GM23338 (cell line): ENCODE results near the gene PITPNC1. TPM values are rescaled to one million over a fixed set of nuclear protein-coding genes. Genes with fewer than 3 reads are reported as not detected.

Experiments used
- ATAC-seq: fragments of 200-7000 bp; cut with Tn5 transposase; 3 replicates; pipeline ENCODE4 v1.9.1; 2020
- DNase-seq: peaks from one replicate; pipeline ENCODE4 v3.0.0-alpha.2; 2015; ENCODE audit warnings: low spot score
- H2AFZ ChIP-seq: fragments of 200-600 bp; sonication (generic); 2 replicates; pipeline ENCODE4 v1.8.0; 2016; ENCODE audit warnings: antibody characterized with exemption, mild to moderate bottlenecking, moderate library complexity
- H3F3A ChIP-seq: fragments of 200-600 bp; sonication (generic); replicated peaks from 2 replicates; pipeline ENCODE4 v1.8.0; 2017; ENCODE audit warnings: antibody characterized with exemption, mixed run types, low read depth
- H3K27ac ChIP-seq: fragments of 200-600 bp; sonication (generic); 2 replicates; pipeline ENCODE4 v1.6.1; 2016; ENCODE audit warnings: low read depth
- H3K27me3 ChIP-seq: fragments of 200-600 bp; sonication (generic); 2 replicates; pipeline ENCODE4 v1.8.0; 2016; ENCODE audit warnings: mild to moderate bottlenecking, mixed run types, moderate library complexity; ENCODE audit not compliant: insufficient read depth
- H3K36me3 ChIP-seq: fragments of 200-600 bp; sonication (generic); 2 replicates; pipeline ENCODE4 v1.8.0; 2016; ENCODE audit warnings: mild to moderate bottlenecking; ENCODE audit not compliant: insufficient read depth
- H3K4me1 ChIP-seq: fragments of 200-600 bp; sonication (generic); 2 replicates; pipeline ENCODE4 v1.8.0; 2016; ENCODE audit warnings: mild to moderate bottlenecking, moderate library complexity; ENCODE audit not compliant: insufficient read depth
- H3K4me2 ChIP-seq: fragments of 200-600 bp; sonication (generic); 2 replicates; pipeline ENCODE4 v1.7.1; 2017; ENCODE audit warnings: mixed run types
- H3K4me3 ChIP-seq: fragments of 200-600 bp; sonication (generic); 2 replicates; pipeline ENCODE4 v1.6.1; 2016; ENCODE audit warnings: mixed run types
- H3K79me2 ChIP-seq: fragments of 200-600 bp; sonication (generic); replicated peaks from 2 replicates; pipeline ENCODE4 v1.8.0; 2017; ENCODE audit warnings: mild to moderate bottlenecking; ENCODE audit not compliant: insufficient read depth
- H3K9me2 ChIP-seq: fragments of 200-600 bp; sonication (generic); 2 replicates; pipeline ENCODE4 v1.8.0; 2017; ENCODE audit not compliant: insufficient read depth
- H4K20me1 ChIP-seq: fragments of 200-600 bp; sonication (generic); replicated peaks from 2 replicates; pipeline ENCODE4 v1.8.0; 2017; ENCODE audit warnings: mild to moderate bottlenecking; ENCODE audit not compliant: insufficient read depth
- H3K27ac Mint-ChIP-seq: 2 replicates; pipeline ENCODE4 v1.8.0; 2020; ENCODE audit warnings: inconsistent platforms, mild to moderate bottlenecking, moderate library complexity, mixed read lengths
- H3K27me3 Mint-ChIP-seq: 3 replicates; pipeline ENCODE4 v1.8.0; 2022; ENCODE audit warnings: low read depth, mild to moderate bottlenecking, moderate library complexity, mixed read lengths, inconsistent platforms; ENCODE audit not compliant: insufficient read depth, poor library complexity
- H3K36me3 Mint-ChIP-seq: 3 replicates; pipeline ENCODE4 v1.8.0; 2021; ENCODE audit warnings: low read depth, mild to moderate bottlenecking, inconsistent platforms, moderate library complexity, mixed read lengths
- H3K4me1 Mint-ChIP-seq: 3 replicates; pipeline ENCODE4 v1.8.0; 2020; ENCODE audit warnings: mild to moderate bottlenecking, inconsistent platforms, mixed read lengths
- H3K4me3 Mint-ChIP-seq: 3 replicates; pipeline ENCODE4 v1.8.0; 2021; ENCODE audit warnings: moderate library complexity, mild to moderate bottlenecking, inconsistent platforms, mixed read lengths
- H3K9me3 Mint-ChIP-seq: 3 replicates; pipeline ENCODE4 v1.8.0; 2020; ENCODE audit warnings: moderate library complexity, mild to moderate bottlenecking, inconsistent platforms, mixed read lengths
- CREB1 ChIP-seq: fragments of 250-450 bp; sonication (Bioruptor Pico); IDR thresholded peaks from 2 replicates; pipeline ENCODE4 v1.5.0; 2020; ENCODE audit warnings: low read depth, mild to moderate bottlenecking, moderate library complexity
- EZH2 ChIP-seq: fragments of 200-600 bp; sonication (generic); IDR thresholded peaks from one replicate; pipeline ENCODE4 v1.8.0; 2017; ENCODE audit warnings: antibody characterized with exemption, mild to moderate bottlenecking, low read depth; ENCODE audit not compliant: unreplicated experiment
- EZH2phosphoT487 ChIP-seq: fragments of 200-600 bp; sonication (generic); IDR thresholded peaks from one replicate; pipeline ENCODE4 v1.8.1; 2018; ENCODE audit warnings: antibody characterized with exemption; ENCODE audit not compliant: unreplicated experiment
- JUNB ChIP-seq: IDR thresholded peaks from one replicate; pipeline ENCODE4 v1.6.1; 2016; ENCODE audit warnings: antibody characterized with exemption; ENCODE audit not compliant: unreplicated experiment
- NANOG ChIP-seq: IDR thresholded peaks from 2 replicates; pipeline ENCODE4 v1.6.1; 2016; ENCODE audit warnings: antibody characterized with exemption, borderline replicate concordance
- POLR2AphosphoS5 ChIP-seq: IDR thresholded peaks from 2 replicates; pipeline ENCODE4 v1.6.1; 2016; ENCODE audit warnings: antibody characterized with exemption, low read depth
- STAT1 ChIP-seq: IDR thresholded peaks from one replicate; pipeline ENCODE4 v1.6.1; 2016; ENCODE audit warnings: antibody characterized with exemption; ENCODE audit not compliant: unreplicated experiment
- ZNF114 ChIP-seq: fragments of 250-450 bp; sonication (Bioruptor Pico); IDR thresholded peaks from 2 replicates; pipeline ENCODE4 v1.5.0; 2020; ENCODE audit warnings: mild to moderate bottlenecking, moderate library complexity
- ZNF331 ChIP-seq: fragments of 250-450 bp; sonication (Bioruptor Pico); IDR thresholded peaks from 2 replicates; pipeline ENCODE4 v1.5.0; 2020; ENCODE audit warnings: low read depth, mild to moderate bottlenecking, moderate library complexity
- polyA plus RNA-seq: library from polyadenylated mRNA; unstranded; fragments of >200 nt; fragmentation: Nextera tagmentation; extraction: Ambion mirVana; gene quantifications from 2 replicates; pipeline ENCODE4 v1.2.1, GENCODE V29; 2016
- total RNA-seq: library from RNA; depleted of rRNA; stranded (reverse); fragments of >200 nt; shearing (Covaris generic); gene quantifications from 2 replicates; pipeline ENCODE4 v1.2.3, GENCODE V29; 2014
- TF ChIP-seq, protein P1 (sequence below): IDR thresholded peaks from 2 replicates; pipeline ENCODE4 v1.6.1; 2016; ENCODE audit warnings: antibody characterized with exemption
- TF ChIP-seq, protein P2 (sequence below): fragments of 250-450 bp; sonication (Bioruptor Pico); IDR thresholded peaks from 2 replicates; pipeline ENCODE4 v1.5.0; 2020; ENCODE audit warnings: mild to moderate bottlenecking, moderate library complexity
- TF ChIP-seq, protein P3 (sequence below): IDR thresholded peaks from one replicate; pipeline ENCODE4 v1.6.1; 2018; ENCODE audit warnings: antibody characterized with exemption; ENCODE audit not compliant: unreplicated experiment
- TF ChIP-seq, protein P4 (sequence below), 2 experiments: fragments of 200-600 bp in 1 of 2; sonication (generic) in 1 of 2; conservative IDR thresholded peaks; 2 replicates each; pipeline versions ENCODE4 v1.5.1 to v1.6.1; 2016 to 2017; ENCODE audit warnings: antibody characterized with exemption in 2 of 2, low read depth in 2 of 2, mild to moderate bottlenecking in 2 of 2, moderate library complexity in 1 of 2

PITPNC1 gene
- total and polyA plus RNA-seq, 2 experiments from 2014 or later, result 23.0 to 32.6 TPM

DNA sequence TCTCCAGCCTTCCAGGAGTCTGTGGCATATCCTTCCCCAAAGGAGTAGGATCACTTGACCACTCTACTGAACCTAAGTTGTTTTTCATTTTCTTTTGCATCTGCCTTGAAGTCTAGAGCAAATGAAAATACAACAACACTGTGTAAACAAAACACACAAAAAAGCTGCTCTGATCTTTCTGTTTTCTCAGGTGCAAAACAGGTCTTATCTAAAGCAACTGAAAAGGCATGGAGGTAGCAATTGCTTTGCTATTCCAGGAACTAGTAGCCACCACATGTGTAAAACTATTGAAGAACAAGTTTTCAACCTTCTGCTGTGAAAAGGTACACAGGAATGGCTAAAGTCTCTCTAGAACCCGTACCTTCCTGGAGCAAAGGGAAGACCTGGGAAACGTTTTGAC lies 127.1 kb downstream of the PITPNC1 start:
- TF ChIP-seq EZH2phosphoT487 (no peak), NANOG (no peak), ZNF331 (CRISPR knock-in tag) (no peak), CREB1 (CRISPR knock-in tag) (no peak), STAT1 (no peak), ZNF114 (no peak), POLR2AphosphoS5 (no peak), JUNB (no peak), EZH2 (no peak)
- TF ChIP-seq, protein P1, sequence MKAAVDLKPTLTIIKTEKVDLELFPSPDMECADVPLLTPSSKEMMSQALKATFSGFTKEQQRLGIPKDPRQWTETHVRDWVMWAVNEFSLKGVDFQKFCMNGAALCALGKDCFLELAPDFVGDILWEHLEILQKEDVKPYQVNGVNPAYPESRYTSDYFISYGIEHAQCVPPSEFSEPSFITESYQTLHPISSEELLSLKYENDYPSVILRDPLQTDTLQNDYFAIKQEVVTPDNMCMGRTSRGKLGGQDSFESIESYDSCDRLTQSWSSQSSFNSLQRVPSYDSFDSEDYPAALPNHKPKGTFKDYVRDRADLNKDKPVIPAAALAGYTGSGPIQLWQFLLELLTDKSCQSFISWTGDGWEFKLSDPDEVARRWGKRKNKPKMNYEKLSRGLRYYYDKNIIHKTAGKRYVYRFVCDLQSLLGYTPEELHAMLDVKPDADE, result no peak
- TF ChIP-seq, protein P2, sequence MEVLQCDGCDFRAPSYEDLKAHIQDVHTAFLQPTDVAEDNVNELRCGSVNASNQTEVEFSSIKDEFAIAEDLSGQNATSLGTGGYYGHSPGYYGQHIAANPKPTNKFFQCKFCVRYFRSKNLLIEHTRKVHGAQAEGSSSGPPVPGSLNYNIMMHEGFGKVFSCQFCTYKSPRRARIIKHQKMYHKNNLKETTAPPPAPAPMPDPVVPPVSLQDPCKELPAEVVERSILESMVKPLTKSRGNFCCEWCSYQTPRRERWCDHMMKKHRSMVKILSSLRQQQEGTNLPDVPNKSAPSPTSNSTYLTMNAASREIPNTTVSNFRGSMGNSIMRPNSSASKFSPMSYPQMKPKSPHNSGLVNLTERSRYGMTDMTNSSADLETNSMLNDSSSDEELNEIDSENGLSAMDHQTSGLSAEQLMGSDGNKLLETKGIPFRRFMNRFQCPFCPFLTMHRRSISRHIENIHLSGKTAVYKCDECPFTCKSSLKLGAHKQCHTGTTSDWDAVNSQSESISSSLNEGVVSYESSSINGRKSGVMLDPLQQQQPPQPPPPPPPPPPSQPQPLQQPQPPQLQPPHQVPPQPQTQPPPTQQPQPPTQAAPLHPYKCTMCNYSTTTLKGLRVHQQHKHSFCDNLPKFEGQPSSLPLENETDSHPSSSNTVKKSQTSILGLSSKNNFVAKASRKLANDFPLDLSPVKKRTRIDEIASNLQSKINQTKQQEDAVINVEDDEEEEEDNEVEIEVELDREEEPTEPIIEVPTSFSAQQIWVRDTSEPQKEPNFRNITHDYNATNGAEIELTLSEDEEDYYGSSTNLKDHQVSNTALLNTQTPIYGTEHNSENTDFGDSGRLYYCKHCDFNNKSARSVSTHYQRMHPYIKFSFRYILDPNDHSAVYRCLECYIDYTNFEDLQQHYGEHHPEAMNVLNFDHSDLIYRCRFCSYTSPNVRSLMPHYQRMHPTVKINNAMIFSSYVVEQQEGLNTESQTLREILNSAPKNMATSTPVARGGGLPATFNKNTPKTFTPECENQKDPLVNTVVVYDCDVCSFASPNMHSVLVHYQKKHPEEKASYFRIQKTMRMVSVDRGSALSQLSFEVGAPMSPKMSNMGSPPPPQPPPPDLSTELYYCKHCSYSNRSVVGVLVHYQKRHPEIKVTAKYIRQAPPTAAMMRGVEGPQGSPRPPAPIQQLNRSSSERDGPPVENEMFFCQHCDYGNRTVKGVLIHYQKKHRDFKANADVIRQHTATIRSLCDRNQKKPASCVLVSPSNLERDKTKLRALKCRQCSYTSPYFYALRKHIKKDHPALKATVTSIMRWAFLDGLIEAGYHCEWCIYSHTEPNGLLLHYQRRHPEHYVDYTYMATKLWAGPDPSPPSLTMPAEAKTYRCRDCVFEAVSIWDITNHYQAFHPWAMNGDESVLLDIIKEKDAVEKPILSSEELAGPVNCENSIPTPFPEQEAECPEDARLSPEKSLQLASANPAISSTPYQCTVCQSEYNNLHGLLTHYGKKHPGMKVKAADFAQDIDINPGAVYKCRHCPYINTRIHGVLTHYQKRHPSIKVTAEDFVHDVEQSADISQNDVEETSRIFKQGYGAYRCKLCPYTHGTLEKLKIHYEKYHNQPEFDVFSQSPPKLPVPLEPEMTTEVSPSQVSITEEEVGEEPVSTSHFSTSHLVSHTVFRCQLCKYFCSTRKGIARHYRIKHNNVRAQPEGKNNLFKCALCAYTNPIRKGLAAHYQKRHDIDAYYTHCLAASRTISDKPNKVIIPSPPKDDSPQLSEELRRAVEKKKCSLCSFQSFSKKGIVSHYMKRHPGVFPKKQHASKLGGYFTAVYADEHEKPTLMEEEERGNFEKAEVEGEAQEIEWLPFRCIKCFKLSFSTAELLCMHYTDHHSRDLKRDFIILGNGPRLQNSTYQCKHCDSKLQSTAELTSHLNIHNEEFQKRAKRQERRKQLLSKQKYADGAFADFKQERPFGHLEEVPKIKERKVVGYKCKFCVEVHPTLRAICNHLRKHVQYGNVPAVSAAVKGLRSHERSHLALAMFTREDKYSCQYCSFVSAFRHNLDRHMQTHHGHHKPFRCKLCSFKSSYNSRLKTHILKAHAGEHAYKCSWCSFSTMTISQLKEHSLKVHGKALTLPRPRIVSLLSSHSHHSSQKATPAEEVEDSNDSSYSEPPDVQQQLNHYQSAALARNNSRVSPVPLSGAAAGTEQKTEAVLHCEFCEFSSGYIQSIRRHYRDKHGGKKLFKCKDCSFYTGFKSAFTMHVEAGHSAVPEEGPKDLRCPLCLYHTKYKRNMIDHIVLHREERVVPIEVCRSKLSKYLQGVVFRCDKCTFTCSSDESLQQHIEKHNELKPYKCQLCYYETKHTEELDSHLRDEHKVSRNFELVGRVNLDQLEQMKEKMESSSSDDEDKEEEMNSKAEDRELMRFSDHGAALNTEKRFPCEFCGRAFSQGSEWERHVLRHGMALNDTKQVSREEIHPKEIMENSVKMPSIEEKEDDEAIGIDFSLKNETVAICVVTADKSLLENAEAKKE (CRISPR knock-in tag), result no peak
- TF ChIP-seq, protein P3, sequence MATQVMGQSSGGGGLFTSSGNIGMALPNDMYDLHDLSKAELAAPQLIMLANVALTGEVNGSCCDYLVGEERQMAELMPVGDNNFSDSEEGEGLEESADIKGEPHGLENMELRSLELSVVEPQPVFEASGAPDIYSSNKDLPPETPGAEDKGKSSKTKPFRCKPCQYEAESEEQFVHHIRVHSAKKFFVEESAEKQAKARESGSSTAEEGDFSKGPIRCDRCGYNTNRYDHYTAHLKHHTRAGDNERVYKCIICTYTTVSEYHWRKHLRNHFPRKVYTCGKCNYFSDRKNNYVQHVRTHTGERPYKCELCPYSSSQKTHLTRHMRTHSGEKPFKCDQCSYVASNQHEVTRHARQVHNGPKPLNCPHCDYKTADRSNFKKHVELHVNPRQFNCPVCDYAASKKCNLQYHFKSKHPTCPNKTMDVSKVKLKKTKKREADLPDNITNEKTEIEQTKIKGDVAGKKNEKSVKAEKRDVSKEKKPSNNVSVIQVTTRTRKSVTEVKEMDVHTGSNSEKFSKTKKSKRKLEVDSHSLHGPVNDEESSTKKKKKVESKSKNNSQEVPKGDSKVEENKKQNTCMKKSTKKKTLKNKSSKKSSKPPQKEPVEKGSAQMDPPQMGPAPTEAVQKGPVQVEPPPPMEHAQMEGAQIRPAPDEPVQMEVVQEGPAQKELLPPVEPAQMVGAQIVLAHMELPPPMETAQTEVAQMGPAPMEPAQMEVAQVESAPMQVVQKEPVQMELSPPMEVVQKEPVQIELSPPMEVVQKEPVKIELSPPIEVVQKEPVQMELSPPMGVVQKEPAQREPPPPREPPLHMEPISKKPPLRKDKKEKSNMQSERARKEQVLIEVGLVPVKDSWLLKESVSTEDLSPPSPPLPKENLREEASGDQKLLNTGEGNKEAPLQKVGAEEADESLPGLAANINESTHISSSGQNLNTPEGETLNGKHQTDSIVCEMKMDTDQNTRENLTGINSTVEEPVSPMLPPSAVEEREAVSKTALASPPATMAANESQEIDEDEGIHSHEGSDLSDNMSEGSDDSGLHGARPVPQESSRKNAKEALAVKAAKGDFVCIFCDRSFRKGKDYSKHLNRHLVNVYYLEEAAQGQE, result no peak
- TF ChIP-seq, protein P4, sequence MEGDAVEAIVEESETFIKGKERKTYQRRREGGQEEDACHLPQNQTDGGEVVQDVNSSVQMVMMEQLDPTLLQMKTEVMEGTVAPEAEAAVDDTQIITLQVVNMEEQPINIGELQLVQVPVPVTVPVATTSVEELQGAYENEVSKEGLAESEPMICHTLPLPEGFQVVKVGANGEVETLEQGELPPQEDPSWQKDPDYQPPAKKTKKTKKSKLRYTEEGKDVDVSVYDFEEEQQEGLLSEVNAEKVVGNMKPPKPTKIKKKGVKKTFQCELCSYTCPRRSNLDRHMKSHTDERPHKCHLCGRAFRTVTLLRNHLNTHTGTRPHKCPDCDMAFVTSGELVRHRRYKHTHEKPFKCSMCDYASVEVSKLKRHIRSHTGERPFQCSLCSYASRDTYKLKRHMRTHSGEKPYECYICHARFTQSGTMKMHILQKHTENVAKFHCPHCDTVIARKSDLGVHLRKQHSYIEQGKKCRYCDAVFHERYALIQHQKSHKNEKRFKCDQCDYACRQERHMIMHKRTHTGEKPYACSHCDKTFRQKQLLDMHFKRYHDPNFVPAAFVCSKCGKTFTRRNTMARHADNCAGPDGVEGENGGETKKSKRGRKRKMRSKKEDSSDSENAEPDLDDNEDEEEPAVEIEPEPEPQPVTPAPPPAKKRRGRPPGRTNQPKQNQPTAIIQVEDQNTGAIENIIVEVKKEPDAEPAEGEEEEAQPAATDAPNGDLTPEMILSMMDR (conservative IDR thresholded peaks at IDR 0.05; ENCODE audit: low read depth in 2 of 2), result no peak
- H3K9me3 Mint-ChIP-seq, result peaks cover 11% of the 10 kb centered on the region
- Histone ChIP-seq H3K36me3 (no peaks in the 10 kb centered on the region), H3K9me2 (peaks cover 4% of the 10 kb centered on the region; the same call in 1 of the 2 replicates), H3K4me1 (peaks cover 42% of the 10 kb centered on the region), H3K4me3 (no peak overlapping the region), H2AFZ (no peak overlapping the region), H3K4me2 (peak overlapping the region; percentile 28), H3K27me3 (no peaks in the 10 kb centered on the region), H3K27ac (peak overlapping the region; percentile 73), H3K79me2 (peaks cover 98% of the 10 kb centered on the region), H3F3A (no peaks in the 10 kb centered on the region), H4K20me1 (no peaks in the 10 kb centered on the region; the same call in 1 of the 2 replicates)
- no peak overlapping the region for H3K27ac Mint-ChIP-seq
- ATAC-seq (no peak), DNase-seq (no peak)
- H3K4me1 Mint-ChIP-seq, result peaks cover 37% of the 10 kb centered on the region
- H3K36me3 Mint-ChIP-seq, result peaks cover 15% of the 10 kb centered on the region
- H3K4me3 Mint-ChIP-seq, result no peak overlapping the region
- peaks cover 8% of the 10 kb centered on the region for H3K27me3 Mint-ChIP-seq
